Endothelial cell (in vitro differentiated cells): ENCODE measurements around the gene KAZALD1. TPM values are rescaled to one million over a fixed set of nuclear protein-coding genes. Genes with fewer than 3 reads are reported as not detected.

Experiments used
- DNase-seq: peaks from one replicate; pipeline ENCODE4 v3.0.0; 2021; ENCODE audit warnings: low spot score
- H3K27ac Mint-ChIP-seq: one replicate; pipeline ENCODE4 v1.8.0; 2021; ENCODE audit warnings: mixed read lengths, inconsistent platforms; ENCODE audit not compliant: unreplicated experiment
- H3K27me3 Mint-ChIP-seq: one replicate; pipeline ENCODE4 v1.8.0; 2021; ENCODE audit warnings: mild to moderate bottlenecking, moderate library complexity, mixed read lengths, inconsistent platforms; ENCODE audit not compliant: unreplicated experiment
- H3K36me3 Mint-ChIP-seq: one replicate; pipeline ENCODE4 v1.8.0; 2021; ENCODE audit warnings: mild to moderate bottlenecking, low read depth, mixed read lengths, inconsistent platforms; ENCODE audit not compliant: unreplicated experiment
- H3K4me1 Mint-ChIP-seq: one replicate; pipeline ENCODE4 v1.8.0; 2021; ENCODE audit warnings: mild to moderate bottlenecking, mixed read lengths, inconsistent platforms; ENCODE audit not compliant: unreplicated experiment
- H3K4me3 Mint-ChIP-seq: one replicate; pipeline ENCODE4 v1.8.0; 2021; ENCODE audit warnings: mild to moderate bottlenecking, mixed read lengths, inconsistent platforms; ENCODE audit not compliant: unreplicated experiment
- H3K9me3 Mint-ChIP-seq: one replicate; pipeline ENCODE4 v1.8.0; 2021; ENCODE audit warnings: mixed read lengths, inconsistent platforms; ENCODE audit not compliant: unreplicated experiment
- total RNA-seq: library from RNA; stranded (reverse); fragmentation: NEBNext Ultra II Directional; extraction: Animal tissue kit (Norgen Biotek cat#: 25700); gene quantifications from one replicate; pipeline ENCODE4 v1.2.1, GENCODE V29; 2021; ENCODE audit not compliant: unreplicated experiment
- TF ChIP-seq, protein P1 (sequence below): fragments of 200-600 bp; sonication (generic); IDR thresholded peaks from one replicate; pipeline ENCODE4 v1.5.0; 2021; ENCODE audit warnings: antibody characterized with exemption; ENCODE audit not compliant: unreplicated experiment

KAZALD1 gene
- total RNA-seq, 1 donor from 2014 or later, result 10.6 TPM

- Mint-ChIP-seq H3K27me3 (peaks cover 8% of the 10 kb centered on the region), H3K4me1 (peaks cover 22% of the 10 kb centered on the region), H3K27ac (no peak overlapping the region), H3K36me3 (no peaks in the 10 kb centered on the region), H3K4me3 (no peak overlapping the region), H3K9me3 (no peaks in the 10 kb centered on the region)
- TF ChIP-seq, protein P1, sequence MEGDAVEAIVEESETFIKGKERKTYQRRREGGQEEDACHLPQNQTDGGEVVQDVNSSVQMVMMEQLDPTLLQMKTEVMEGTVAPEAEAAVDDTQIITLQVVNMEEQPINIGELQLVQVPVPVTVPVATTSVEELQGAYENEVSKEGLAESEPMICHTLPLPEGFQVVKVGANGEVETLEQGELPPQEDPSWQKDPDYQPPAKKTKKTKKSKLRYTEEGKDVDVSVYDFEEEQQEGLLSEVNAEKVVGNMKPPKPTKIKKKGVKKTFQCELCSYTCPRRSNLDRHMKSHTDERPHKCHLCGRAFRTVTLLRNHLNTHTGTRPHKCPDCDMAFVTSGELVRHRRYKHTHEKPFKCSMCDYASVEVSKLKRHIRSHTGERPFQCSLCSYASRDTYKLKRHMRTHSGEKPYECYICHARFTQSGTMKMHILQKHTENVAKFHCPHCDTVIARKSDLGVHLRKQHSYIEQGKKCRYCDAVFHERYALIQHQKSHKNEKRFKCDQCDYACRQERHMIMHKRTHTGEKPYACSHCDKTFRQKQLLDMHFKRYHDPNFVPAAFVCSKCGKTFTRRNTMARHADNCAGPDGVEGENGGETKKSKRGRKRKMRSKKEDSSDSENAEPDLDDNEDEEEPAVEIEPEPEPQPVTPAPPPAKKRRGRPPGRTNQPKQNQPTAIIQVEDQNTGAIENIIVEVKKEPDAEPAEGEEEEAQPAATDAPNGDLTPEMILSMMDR, result no peak
- no peak for DNase-seq
These were observed 7.7 kb downstream of the KAZALD1 start for GRCh38 chr10:101069441-101069840.

DNA sequence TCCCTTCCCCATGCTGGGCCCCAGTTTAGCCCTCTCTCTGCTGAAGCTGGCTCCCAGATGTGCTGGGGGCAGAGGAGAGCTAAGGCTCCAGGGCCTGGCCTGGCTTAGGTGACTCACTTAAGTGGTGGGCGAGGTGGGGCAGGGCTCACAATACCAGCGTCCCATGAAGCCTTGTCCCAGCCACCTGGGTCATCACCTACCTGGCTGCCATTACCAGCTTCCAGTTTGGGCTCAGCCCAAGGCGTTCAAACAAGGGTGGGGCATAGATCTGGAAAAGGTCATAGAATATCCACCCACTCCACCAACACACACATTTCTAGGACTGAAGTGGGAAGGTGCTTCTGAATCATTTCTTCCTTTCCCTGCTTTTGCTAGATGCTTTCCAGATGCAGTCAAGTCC is 8.3 kb downstream of the KAZALD1 start:
- Mint-ChIP-seq H3K9me3 (no peaks in the 10 kb centered on the region), H3K27me3 (peaks cover 8% of the 10 kb centered on the region), H3K27ac (no peak overlapping the region), H3K4me1 (peaks cover 15% of the 10 kb centered on the region), H3K36me3 (no peaks in the 10 kb centered on the region), H3K4me3 (no peak overlapping the region)
- TF ChIP-seq, protein P1, result no peak
- no peak for DNase-seq

GRCh38 chr10:101071267-101071884 is 9.6 kb downstream of the KAZALD1 start:
- Mint-ChIP-seq H3K36me3 (no peaks in the 10 kb centered on the region), H3K9me3 (no peaks in the 10 kb centered on the region), H3K27me3 (peaks cover 12% of the 10 kb centered on the region), H3K4me1 (peaks cover 8% of the 10 kb centered on the region), H3K27ac (no peak overlapping the region), H3K4me3 (no peak overlapping the region)
- TF ChIP-seq, protein P1, result no peak
- DNase-seq, result no peak

DNA sequence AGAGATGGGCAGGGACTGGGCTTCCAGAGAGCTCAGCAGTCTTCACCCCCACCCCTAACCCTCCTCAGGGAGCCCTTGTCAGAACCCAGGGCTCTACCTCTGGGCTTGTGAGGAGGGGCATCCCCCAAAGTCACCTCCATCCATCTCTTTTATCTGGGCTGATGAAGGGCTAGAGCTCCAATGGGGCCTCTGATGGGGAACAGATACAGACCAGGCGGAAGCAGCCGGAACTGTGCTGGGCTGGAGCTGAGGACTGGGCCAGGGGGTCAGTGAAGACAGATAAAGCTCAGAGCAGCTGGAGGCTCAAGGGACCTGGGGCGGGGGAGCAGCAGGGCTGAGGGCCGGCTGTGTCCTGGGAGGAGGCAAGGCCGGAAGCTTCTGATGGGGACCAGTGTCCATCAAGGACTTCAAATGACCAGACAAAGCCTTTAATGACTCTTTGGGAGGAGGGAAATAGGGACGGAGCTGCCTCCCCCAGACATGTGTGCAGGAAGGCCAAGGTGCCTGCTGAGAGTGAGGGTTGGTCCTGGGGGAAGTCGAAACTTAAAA is 10.2 kb downstream of the KAZALD1 start:
- H3K27ac Mint-ChIP-seq, result no peak overlapping the region
- H3K4me3 Mint-ChIP-seq, result no peak overlapping the region
- no peak for DNase-seq
- H3K36me3 Mint-ChIP-seq, result no peaks in the 10 kb centered on the region
- TF ChIP-seq, protein P1, result no peak
- H3K9me3 Mint-ChIP-seq, result no peaks in the 10 kb centered on the region
- H3K4me1 Mint-ChIP-seq, result peaks cover 8% of the 10 kb centered on the region
- H3K27me3 Mint-ChIP-seq, result peaks cover 12% of the 10 kb centered on the region

- TF ChIP-seq, protein P1, result no peak
- H3K9me3 Mint-ChIP-seq, result no peaks in the 10 kb centered on the region
- H3K27ac Mint-ChIP-seq, result no peak overlapping the region
- H3K4me3 Mint-ChIP-seq, result no peak overlapping the region
- peaks cover 9% of the 10 kb centered on the region for H3K27me3 Mint-ChIP-seq
- peaks cover 8% of the 10 kb centered on the region for H3K4me1 Mint-ChIP-seq
- H3K36me3 Mint-ChIP-seq, result no peaks in the 10 kb centered on the region
- no peak for DNase-seq
These were observed 11.1 kb downstream of the KAZALD1 start for GRCh38 chr10:101072923-101073322.
